ENCODE data around the gene CLNK.
"Not testable (repeated sequence)": the region's sequence is repeated elsewhere in the genome, so short reads cannot be mapped to it uniquely, and the experiment has no call there.

The CLNK gene

DNA sequence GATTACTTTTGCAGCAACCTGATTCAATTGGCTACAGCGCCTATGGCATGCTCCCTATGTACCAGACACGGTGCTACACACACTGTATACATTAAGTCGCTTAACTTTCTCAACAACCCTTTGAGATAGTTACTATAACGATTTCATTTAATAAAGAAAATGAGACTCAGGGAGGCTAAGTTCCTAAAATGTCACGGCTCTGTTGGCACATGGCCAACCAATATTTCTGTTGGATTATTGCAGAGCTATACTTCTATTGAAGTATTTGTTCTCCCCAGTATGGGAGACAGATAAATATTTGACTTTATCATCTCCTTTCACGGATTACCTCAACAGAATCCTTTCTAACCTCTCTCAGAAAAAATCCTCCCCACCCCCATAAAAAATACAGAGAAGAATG is 25.3 kb downstream of the CLNK start:
- no peak for DNase-seq (ENCODE audit: low read depth)

- DNase-seq (ENCODE audit: low read depth): no peak
Observed at GRCh38 chr4:10656988-10657387, 27.6 kb downstream of the CLNK start.

DNA sequence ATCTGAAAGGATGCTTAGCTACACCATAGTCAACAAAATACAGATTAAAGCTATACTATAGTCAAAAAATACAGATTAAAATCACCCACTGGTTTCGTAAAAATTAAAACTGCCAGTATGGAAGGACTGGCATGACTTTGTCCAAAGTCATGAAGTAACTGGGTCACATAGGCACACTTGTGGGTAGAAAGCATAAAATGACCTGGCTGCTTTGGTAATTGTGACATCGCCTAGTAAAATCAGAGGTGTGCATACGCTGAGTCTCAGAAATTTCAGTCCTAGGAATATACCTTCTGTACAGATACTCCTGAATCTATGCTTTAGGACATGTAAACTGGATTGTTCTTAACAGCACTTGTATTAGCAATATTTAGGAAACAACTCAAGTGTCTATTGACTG is 28.1 kb downstream of the CLNK start:
- DNase-seq (ENCODE audit: low read depth): no peak

- DNase-seq (ENCODE audit: low read depth): no peak
Observed at GRCh38 chr4:10655968-10656367, 28.6 kb downstream of the CLNK start.

GRCh38 chr4:10648479-10648878 is 36.1 kb downstream of the CLNK start:
- DNase-seq (ENCODE audit: low read depth): no peak

DNA sequence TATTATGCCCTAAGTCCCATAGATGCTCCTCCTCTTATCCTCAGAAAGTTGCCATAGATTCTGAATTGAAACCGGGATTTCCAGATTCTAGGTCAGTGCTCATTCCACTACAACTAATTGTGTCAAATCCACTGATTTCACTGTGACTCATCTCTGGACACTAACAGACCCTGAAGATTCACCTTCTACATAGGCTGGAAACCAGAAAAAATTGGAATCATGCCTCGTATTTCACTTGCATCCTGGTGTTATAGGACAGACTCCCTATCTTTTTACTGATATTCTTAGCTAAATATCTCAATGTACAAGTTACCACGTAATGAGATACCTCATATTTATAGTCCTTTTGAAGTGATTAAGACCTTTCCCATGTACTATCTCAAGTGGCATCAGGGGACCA is 36.7 kb downstream of the CLNK start:
- DNase-seq (ENCODE audit: low read depth): no peak

DNA sequence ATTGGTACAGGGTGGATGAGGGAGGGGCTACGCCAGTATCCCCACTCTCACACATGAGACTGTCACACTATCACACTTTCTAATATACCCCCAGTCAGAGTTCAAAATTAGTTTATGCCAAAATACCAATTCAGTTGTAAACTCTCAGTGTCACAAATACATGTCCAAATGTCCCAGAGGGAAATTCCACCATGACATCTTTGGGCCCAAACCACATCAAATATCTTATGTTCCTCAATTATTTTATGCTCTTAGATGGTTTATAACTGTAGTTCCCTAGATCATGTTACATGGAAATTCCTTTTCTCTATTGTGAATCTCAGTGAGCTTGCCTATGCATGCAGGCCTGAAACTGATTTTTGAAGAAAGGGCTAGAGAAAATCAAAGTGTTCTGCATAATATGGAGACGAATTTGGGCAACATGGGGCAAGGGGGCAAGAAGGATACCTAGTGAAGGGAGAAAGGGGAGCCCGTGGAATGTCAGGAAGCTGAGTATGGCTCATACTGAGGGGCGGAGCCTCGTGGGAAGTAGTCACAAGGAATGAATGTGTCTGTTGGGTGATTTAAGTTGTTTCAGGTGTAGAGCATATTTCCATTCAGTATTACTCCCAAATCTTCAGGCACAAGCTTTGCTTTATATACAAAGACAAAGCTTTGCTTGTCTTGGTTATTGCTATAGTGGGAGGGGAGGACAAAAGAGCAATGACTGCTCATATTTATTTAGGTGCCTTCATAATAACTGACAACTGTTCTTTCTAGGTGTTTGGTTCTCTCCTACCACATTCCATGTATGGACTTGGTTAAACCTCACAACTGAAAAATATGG is 40.8 kb downstream of the CLNK start:
- no peak for DNase-seq (ENCODE audit: low read depth)

GRCh38 chr4:10640561-10641201 is 43.9 kb downstream of the CLNK start:
- no peak for DNase-seq (ENCODE audit: low read depth)

DNA sequence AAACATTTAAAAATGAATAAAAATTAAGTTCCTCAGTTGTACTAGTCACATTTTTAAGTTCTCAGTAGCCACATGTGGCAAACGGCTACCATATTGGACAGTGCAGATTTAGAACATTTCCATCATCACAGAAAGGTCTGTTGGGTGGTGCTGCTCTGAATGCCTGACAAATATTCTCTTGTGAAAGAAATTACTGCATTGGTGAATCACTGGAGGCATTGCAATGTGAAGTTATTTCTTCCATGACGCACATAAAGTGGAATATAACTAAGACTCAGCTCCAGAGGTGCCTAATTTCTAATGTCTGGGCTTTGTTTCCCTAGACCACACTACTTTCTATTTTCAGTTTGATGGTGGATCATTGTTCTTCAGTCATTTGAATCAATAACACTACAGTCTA is 44.9 kb downstream of the CLNK start:
- DNase-seq (ENCODE audit: low read depth): no peak

GRCh38 chr4:10639100-10639499 is 45.5 kb downstream of the CLNK start:
- no peak for DNase-seq (ENCODE audit: low read depth)

- DNase-seq (ENCODE audit: low read depth): no peak
Observed at GRCh38 chr4:10635091-10635490, 49.5 kb downstream of the CLNK start.

DNA sequence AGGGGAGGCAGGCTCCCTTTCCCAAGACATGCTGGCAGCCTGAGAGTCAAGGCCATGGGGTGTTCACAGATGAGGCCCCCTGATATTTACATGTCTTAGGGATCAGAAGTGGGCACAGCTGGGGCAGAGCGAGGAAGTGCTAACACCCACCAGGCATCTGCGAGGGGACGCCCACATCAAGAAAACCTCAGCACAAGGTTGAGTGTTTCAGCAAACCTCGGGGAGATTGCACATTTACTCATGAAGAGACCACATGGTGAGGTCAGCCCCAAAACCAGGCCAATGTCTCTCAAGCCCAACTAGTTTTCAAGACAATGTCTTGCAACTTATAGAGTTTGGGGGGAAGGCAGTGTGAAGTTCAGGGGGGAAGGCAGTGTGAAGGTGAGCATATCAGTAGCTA is 55.2 kb downstream of the CLNK start:
- no peak for DNase-seq (ENCODE audit: low read depth)

DNA sequence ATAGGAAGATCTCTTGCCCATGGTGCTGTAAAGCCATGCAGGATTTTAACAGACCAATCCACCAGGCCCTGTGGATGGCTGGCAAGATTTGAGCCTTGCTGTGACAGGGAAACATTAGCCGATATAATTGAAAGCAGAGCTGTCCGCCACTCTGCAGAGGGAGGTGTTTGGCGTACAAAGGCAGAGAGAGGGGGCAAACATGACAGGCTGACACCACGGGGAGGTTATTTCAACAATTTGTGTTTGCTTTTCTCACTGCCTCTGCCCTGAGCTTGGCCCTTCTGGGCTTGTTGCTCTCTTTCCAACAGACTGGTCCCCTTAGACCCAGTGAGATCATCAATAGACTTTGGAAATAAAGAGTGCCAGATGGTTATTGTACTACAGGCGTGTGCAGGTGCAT is 59.4 kb downstream of the CLNK start:
- DNase-seq (ENCODE audit: low read depth): no peak

GRCh38 chr4:10623862-10624261 is 60.7 kb downstream of the CLNK start:
- no peak for DNase-seq (ENCODE audit: low read depth)

DNA sequence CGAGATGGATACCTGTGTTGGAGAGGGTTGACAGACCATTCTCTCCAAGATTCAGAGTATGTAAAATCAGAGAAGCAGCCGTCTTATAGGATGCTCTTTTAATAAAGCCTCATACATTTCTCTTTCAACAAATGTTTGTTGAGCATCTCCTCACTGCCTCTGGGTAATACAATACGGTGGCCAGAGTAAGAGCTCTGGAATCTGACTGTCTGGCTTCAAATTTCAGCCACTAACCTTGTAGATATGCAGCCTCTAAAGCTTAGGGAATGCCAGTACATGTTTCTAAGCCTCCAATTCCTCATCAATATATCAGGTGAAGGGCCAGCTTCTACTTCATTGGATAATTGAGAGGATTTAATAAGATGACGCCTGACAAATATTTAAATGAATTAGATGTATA is 61.3 kb downstream of the CLNK start:
- DNase-seq (ENCODE audit: low read depth): no peak

DNA sequence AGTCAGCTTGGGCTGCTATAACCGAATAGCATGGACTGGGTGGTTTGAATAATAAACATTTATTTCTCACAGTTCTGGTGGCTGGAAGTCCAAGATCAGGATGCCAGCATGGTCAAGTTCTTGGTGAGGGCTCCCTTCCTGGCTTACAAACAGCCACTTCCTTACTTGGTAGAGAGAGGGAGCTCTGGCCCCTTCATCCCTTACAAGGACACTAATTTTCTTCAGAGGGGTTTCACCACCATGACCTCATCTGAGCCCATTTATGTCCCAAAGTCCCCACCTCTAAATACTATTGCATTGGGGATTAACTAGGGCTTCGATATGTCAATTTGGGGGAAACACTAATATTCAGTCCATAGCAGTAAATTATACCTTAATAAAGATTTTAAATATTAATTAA is 61.8 kb downstream of the CLNK start:
- no peak for DNase-seq (ENCODE audit: low read depth)

DNA sequence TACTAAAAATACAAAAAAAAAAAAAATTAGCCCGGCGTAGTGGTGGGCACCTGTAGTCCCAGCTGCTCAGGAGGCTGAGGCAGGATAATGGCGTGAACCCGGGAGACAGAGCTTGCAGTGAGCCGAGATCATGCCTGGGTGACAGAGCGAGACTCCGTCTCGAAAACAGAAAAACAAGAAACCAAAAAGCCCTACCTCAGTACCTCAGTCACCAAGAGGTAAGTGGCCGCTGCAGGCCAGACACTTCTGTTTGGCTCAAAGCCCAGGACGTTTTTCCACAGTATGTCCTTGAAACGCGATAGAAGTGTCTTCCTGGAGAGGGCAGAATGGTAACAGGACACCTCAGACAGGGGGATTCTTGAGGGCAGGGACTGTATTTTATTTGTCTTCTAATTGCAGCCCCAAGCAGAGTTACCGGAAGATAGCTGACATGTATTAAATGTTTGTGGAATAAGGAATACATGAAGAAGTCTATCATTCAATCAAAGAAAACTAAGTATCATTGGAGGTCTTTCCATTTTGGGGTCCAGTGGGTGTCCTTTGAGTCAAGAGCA is 63.6 kb downstream of the CLNK start:
- no peak for DNase-seq (ENCODE audit: low read depth)

- DNase-seq (ENCODE audit: low read depth): no peak
Observed at GRCh38 chr4:10619855-10620254, 64.7 kb downstream of the CLNK start.

DNA sequence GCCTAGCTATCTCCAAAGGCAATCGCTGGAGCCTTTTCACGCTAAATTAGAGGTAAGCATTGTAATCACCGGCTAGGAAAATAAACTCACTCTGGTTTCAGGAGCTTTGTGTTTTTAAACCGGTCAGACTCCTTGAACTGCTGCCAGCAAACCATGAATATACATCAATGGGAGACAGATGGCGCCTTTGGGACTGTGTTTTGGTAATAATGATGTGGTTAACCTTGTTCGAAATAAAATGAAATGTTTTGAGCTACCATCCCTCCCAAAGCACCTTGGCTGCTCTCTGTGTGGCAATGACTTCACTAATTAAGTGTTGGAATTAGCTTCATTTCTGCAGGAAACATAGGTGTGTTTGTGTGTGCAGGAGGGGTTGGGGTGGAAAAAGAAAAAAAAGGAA is 65.3 kb downstream of the CLNK start:
- no peak for DNase-seq (ENCODE audit: low read depth)

GRCh38 chr4:10614926-10615325 is 69.6 kb downstream of the CLNK start:
- not testable (repeated sequence) for DNase-seq (ENCODE audit: low read depth)

DNA sequence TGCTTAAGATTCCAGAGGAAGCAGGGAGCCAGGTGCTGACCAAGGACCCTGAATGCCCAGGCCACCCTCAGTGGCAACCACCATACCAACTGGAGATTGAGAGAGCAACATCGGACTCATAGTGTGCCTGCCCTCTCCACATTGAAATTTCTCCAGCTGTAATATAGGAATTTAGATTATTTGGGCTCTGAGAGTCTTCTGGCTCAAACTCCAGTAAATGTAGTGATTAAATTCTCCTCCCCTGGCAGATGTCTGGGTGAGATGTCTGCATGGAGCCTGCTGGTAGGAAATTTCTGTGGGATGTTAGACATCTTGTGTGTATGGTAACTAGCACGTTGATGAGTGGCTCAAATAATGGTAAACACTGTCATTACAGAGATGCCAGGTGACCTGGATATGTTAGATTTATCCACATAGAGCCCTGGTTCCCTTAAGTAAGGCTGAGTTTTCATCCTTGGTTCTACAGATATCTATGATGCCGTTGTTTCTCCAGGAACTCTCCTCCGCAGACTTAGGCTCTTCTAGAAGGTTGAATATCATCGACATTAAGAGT is 70.6 kb downstream of the CLNK start:
- DNase-seq (ENCODE audit: low read depth): no peak

DNA sequence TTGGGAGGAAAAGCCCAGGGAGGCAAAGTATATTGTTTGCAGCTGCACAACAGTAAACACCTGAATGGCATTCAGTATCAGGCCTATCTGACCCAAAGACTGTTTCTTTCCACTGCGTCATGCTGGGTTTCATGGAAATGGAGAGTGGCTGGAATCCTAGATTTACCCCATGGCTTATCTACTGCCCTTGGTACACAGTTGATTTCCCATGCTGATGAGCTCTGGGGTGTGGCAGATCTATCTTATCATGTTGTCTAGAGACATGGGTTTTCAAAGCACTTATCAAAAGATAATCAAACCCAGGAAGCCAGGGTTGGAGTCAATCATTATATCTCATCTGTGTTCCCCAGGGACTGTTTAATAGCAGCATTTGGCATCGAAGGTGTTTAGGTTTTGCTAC is 72.1 kb downstream of the CLNK start:
- no peak for DNase-seq (ENCODE audit: low read depth)

DNA sequence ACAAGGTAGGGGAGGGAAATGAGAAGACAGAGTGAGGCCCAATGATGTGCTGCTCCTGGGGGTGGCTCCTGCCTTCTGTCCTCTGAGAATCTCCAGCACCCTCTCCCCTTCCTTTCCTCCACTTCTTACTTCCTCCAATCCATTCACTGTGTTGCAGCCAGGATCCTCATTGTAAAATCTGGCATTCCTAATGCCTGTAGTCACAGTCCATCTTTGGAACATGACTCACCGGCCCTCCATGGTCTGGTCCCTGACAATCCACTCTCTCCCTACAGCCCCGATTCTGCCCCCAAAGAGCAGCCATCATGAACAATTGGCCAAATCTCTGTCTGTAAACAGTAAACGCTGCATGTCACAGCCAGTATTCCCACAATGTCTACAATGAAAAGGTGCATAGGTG is 72.9 kb downstream of the CLNK start:
- no peak for DNase-seq (ENCODE audit: low read depth)
